ENCODE results near the gene ZNF710.
"Not testable (repeated sequence)": the region's sequence is repeated elsewhere in the genome, so short reads cannot be mapped to it uniquely, and the experiment has no call there.

ZNF710 gene

DNA sequence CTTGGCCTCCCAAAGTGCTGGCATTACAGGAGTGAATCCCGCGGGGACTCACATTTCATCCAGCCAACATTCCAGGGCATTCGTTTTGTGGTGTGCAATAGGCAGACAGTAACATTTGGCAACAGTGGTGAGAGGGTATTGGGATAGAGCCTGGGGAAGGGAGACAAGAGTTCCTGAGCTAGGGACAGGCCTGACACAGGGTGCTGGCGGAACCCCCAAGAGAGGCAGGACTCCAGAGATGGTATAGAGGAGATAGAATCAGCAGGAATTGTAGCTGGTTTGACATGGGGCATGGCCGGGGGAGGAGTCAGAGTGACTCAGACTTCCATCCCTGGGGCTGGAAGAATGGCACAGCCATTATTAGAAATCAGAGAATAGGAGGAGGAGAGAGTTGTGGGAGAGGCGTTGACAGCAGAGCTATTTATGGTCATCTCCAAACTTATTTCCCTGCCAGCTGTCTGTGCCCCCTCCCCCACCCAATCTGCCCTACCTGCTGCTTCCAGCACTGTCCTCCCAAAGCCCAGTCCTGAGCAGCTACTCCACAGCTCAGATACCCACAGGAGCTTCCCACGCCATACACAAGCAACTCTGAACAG is 105.5 kb downstream of the ZNF710 start:
- H3K27me3 ChIP-seq (ENCODE audit: control insufficient read depth, insufficient read depth, low read length) = no peaks in the 10 kb centered on the region
- peak overlapping the region; percentile 38 for H3K4me2 ChIP-seq (ENCODE audit: low read length)
- TF ChIP-seq, protein P1, sequence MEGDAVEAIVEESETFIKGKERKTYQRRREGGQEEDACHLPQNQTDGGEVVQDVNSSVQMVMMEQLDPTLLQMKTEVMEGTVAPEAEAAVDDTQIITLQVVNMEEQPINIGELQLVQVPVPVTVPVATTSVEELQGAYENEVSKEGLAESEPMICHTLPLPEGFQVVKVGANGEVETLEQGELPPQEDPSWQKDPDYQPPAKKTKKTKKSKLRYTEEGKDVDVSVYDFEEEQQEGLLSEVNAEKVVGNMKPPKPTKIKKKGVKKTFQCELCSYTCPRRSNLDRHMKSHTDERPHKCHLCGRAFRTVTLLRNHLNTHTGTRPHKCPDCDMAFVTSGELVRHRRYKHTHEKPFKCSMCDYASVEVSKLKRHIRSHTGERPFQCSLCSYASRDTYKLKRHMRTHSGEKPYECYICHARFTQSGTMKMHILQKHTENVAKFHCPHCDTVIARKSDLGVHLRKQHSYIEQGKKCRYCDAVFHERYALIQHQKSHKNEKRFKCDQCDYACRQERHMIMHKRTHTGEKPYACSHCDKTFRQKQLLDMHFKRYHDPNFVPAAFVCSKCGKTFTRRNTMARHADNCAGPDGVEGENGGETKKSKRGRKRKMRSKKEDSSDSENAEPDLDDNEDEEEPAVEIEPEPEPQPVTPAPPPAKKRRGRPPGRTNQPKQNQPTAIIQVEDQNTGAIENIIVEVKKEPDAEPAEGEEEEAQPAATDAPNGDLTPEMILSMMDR (IDR thresholded peaks at IDR 0.05) = no peak
- no peaks in the 10 kb centered on the region for H3K79me2 ChIP-seq
- peaks cover 13% of the 10 kb centered on the region for H3K4me1 ChIP-seq
- H2AFZ ChIP-seq = peak overlapping the region; percentile 58
- H3K4me3 ChIP-seq (ENCODE audit: low read depth, low read length) = peak overlapping the region; percentile 14
- no peaks in the 10 kb centered on the region for H3K9me3 ChIP-seq (ENCODE audit: control insufficient read depth, low read length)
- H3K36me3 ChIP-seq (ENCODE audit: control insufficient read depth, insufficient read depth, low read length) = no peaks in the 10 kb centered on the region
- no peak overlapping the region for H3K9ac ChIP-seq
- H3K27ac ChIP-seq = peak overlapping the region; percentile 53

DNA sequence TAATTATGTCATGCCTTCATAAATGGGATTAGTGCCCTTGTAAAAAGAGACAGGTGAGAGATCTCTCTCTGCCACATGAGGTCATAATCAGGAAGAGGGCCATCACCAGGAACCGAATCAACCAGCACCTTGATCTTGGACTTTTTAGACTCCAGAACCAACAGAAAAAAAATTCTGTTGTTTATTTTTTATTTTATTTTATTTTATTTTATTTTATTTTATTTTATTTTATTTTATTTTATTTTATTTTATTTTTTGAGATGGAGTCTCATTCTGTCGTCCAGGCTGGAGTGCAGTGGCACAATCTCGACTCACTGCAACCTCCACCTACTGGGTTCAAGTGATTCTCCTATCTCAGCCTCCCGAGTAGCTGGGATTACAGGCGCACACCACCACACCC is 106.9 kb downstream of the ZNF710 start:
- not testable (repeated sequence) for H3K27me3 ChIP-seq (ENCODE audit: control insufficient read depth, insufficient read depth, low read length); H2AFZ ChIP-seq; H3K9ac ChIP-seq; H3K36me3 ChIP-seq (ENCODE audit: control insufficient read depth, insufficient read depth, low read length); H3K79me2 ChIP-seq; H3K27ac ChIP-seq; H3K4me2 ChIP-seq (ENCODE audit: low read length); H3K9me3 ChIP-seq (ENCODE audit: control insufficient read depth, low read length); H3K4me3 ChIP-seq (ENCODE audit: low read depth, low read length)
- H3K4me1 ChIP-seq = peaks cover 13% of the 10 kb centered on the region

DNA sequence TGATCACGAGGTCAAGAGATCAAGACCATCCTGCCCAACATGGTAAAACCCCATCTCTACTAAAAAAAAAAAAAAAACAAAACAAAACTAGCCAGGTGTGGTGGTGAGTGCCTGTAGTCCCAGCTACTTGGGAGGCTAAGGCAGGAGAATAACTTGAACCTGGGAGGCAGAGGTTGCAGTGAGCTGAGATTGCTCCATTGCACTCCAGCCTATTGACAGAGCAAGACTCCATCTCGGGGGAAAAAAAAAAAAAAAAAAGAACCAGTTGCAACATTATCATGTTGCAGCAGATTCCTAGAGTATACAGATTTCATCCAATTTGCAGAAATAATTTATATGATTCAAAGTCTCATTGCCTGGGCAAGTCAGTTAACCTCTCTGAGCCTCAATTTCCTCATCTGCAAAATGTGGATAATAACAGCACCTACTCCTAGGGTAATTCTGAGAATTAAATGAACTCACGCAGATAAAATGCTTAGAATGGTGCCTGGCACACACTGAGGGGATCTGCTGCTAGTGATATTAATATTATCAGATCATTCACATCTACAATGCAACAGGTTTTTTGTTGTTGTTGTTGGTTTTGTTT is 108.1 kb downstream of the ZNF710 start:
- not testable (repeated sequence) for H3K9me3 ChIP-seq (ENCODE audit: control insufficient read depth, low read length); H3K4me3 ChIP-seq (ENCODE audit: low read depth, low read length); H3K9ac ChIP-seq; H3K27me3 ChIP-seq (ENCODE audit: control insufficient read depth, insufficient read depth, low read length); H3K79me2 ChIP-seq; H3K4me2 ChIP-seq (ENCODE audit: low read length); H3K4me1 ChIP-seq; H3K36me3 ChIP-seq (ENCODE audit: control insufficient read depth, insufficient read depth, low read length); H3K27ac ChIP-seq; H2AFZ ChIP-seq

DNA sequence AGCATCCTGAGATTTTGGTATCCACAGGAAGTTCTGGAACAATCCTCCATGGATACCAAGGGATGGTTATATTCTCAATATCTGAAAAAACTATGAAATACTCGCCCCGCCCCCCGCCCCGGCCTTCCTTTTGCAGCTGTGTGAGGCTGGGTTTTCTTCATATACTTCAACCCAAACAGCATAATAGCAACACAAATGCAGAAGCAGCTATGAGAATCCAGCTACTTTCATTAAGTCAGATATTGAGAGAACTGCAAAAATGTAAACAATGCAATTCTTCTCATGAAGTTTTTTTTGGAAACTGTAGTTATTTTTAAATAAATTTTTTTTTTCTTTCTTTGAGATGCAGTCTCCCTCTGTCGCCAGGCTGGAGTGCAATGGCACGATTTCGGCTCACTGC is 112.0 kb downstream of the ZNF710 start:
- no peak overlapping the region for H3K4me2 ChIP-seq (ENCODE audit: low read length)
- TF ChIP-seq, protein P1 (IDR thresholded peaks at IDR 0.05) = no peak
- no peak overlapping the region for H2AFZ ChIP-seq
- H3K4me1 ChIP-seq = no peaks in the 10 kb centered on the region
- H3K4me3 ChIP-seq (ENCODE audit: low read depth, low read length) = no peak overlapping the region
- H3K27ac ChIP-seq = no peak overlapping the region
- H3K27me3 ChIP-seq (ENCODE audit: control insufficient read depth, insufficient read depth, low read length) = no peaks in the 10 kb centered on the region
- no peak overlapping the region for H3K9ac ChIP-seq
- H3K9me3 ChIP-seq (ENCODE audit: control insufficient read depth, low read length) = no peaks in the 10 kb centered on the region
- H3K36me3 ChIP-seq (ENCODE audit: control insufficient read depth, insufficient read depth, low read length) = no peaks in the 10 kb centered on the region
- no peaks in the 10 kb centered on the region for H3K79me2 ChIP-seq

DNA sequence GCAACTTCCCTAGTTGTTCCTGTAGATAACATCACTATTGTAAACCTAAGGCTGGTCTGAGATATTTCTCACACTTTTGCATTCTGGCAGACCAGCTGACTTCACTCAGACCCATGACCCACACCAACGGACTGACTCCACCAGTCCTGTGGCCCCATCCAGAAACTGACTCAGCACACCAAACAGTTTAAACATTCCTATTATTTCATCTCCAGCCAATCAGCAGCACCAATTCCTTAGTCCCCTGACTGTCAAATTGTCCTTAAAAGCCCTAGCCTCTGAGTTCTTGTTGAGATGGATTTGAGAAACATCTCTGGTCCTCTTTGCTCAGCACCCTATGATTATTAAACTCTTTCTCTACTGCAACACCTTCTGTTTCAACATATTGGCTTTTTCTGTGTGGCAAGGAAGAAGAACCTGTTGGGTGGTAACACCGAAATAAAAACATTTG is 113.4 kb downstream of the ZNF710 start:
- Histone ChIP-seq H3K27ac (no peak overlapping the region), H3K4me1 (no peaks in the 10 kb centered on the region), H3K4me3 (ENCODE audit: low read depth, low read length) (no peak overlapping the region), H3K27me3 (ENCODE audit: control insufficient read depth, insufficient read depth, low read length) (no peaks in the 10 kb centered on the region), H2AFZ (no peak overlapping the region), H3K36me3 (ENCODE audit: control insufficient read depth, insufficient read depth, low read length) (no peaks in the 10 kb centered on the region), H3K9ac (no peak overlapping the region), H3K9me3 (ENCODE audit: control insufficient read depth, low read length) (no peaks in the 10 kb centered on the region), H3K4me2 (ENCODE audit: low read length) (no peak overlapping the region), H3K79me2 (no peaks in the 10 kb centered on the region)
- TF ChIP-seq, protein P1 (IDR thresholded peaks at IDR 0.05) = no peak

DNA sequence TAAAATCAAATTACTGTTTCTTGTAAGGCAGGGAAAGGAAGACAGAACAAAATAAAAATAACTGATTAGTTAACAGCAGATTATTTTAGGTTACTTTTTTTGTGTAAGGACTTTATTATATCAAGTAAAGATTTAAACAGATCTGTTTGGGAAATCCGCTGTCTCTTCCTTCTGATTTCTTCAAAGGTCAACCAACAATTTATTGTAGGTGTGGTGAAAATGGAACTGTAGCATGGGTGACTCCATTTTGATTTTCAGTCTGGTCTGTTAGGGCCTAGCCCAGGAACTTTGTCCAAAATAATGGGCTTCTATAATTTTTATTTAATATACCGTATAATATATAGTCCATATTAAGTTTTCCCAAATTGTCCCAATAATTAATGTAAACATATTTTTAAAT is 114.7 kb downstream of the ZNF710 start:
- TF ChIP-seq, protein P1 (IDR thresholded peaks at IDR 0.05) = no peak
- Histone ChIP-seq H2AFZ (no peak overlapping the region), H3K4me3 (ENCODE audit: low read depth, low read length) (no peak overlapping the region), H3K79me2 (no peaks in the 10 kb centered on the region), H3K9ac (no peak overlapping the region), H3K9me3 (ENCODE audit: control insufficient read depth, low read length) (no peaks in the 10 kb centered on the region), H3K4me2 (ENCODE audit: low read length) (no peak overlapping the region), H3K4me1 (no peaks in the 10 kb centered on the region), H3K27ac (no peak overlapping the region), H3K36me3 (ENCODE audit: control insufficient read depth, insufficient read depth, low read length) (no peaks in the 10 kb centered on the region), H3K27me3 (ENCODE audit: control insufficient read depth, insufficient read depth, low read length) (no peaks in the 10 kb centered on the region)
